HepG2 (cell line): ENCODE data around the gene CD44.

Experiments
- ASH2L ChIP-seq: fragments of 300-600, 200-600 bp; sonication (generic); IDR thresholded peaks from 2 replicates; pipeline ENCODE4 v1.7.0; 2017; ENCODE audit warnings: low read depth, mild to moderate bottlenecking, moderate library complexity, mixed read lengths, low read length; ENCODE audit not compliant: insufficient read length
- ELF4 ChIP-seq: sonication (generic); formaldehyde crosslinking; IDR thresholded peaks from 2 replicates; pipeline ENCODE4 v1.5.0; 2020; ENCODE audit warnings: missing genetic modification reagents, mild to moderate bottlenecking, moderate library complexity, borderline replicate concordance
- GTF2F1 ChIP-seq: fragments of 150-350 bp; IDR thresholded peaks from 2 replicates; pipeline ENCODE4 v1.6.1; 2014; ENCODE audit warnings: low read length
- NONO ChIP-seq, 2 experiments: fragments of 450-650 bp in 1 of 2; sonication (generic) in 1 of 2; formaldehyde crosslinking in 1 of 2; IDR thresholded peaks in 1 of 2; conservative IDR thresholded peaks in 1 of 2; 2 replicates each; pipeline versions ENCODE4 v1.6.1 to v1.8.0; 2017 to 2022; ENCODE audit warnings: mild to moderate bottlenecking in 1 of 2, missing genetic modification reagents in 1 of 2, moderate library complexity in 1 of 2
- NR2C2 ChIP-seq: sonication (generic); formaldehyde crosslinking; IDR thresholded peaks from 2 replicates; pipeline ENCODE4 v1.4.0; 2020; ENCODE audit warnings: missing genetic modification reagents, mild to moderate bottlenecking, moderate library complexity, borderline replicate concordance
- POLR2A ChIP-seq, 2 experiments: IDR thresholded peaks; 2 replicates each; pipeline ENCODE4 v1.6.1; 2011; ENCODE audit warnings: low read depth in 2 of 2, low read length in 2 of 2, mild to moderate bottlenecking in 1 of 2, moderate library complexity in 1 of 2; ENCODE audit not compliant: insufficient read depth in 1 of 2
- TF ChIP-seq, protein P1 (sequence below): sonication (generic); formaldehyde crosslinking; IDR thresholded peaks from 2 replicates; pipeline ENCODE4 v1.5.0; 2020; ENCODE audit warnings: mild to moderate bottlenecking, missing genetic modification reagents, moderate library complexity

DNA sequence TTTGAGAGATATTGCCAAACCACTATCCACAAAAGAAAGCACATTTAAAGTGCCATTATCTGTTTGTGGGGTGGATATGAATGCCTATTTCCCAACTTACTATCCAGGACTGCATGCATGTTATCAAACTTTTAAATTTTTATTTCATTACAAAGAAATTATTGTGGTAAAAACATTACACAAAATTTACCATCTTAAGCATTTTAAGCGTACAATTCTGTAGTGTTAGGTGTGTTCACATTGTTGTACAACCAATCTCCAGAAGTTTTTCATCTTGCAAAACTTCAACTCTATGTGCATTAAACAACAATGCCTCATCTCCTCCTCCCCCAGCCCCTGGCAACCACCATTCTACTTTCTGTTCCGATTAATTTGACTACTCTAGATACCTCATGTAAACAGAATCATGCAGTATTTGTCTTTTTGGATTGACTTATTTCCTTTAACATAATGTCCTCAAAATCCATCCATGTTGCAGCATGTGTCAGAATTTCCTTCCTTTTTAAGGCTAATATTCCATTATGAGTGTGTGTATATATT lies 17.6 kb upstream of the CD44 start:
- TF ChIP-seq POLR2A (IDR thresholded peaks at IDR 0.05; ENCODE audit: insufficient read depth in 1 of 2, low read depth in 2 of 2, low read length in 2 of 2) (no peak), NR2C2 (no peak), ASH2L (no peak), NONO (IDR thresholded peaks at IDR 0.05) (no peak), NONO (CRISPR knock-in tag; conservative IDR thresholded peaks at IDR 0.05) (no peak), ELF4 (CRISPR knock-in tag) (no peak), GTF2F1 (no peak)
- TF ChIP-seq, protein P1, sequence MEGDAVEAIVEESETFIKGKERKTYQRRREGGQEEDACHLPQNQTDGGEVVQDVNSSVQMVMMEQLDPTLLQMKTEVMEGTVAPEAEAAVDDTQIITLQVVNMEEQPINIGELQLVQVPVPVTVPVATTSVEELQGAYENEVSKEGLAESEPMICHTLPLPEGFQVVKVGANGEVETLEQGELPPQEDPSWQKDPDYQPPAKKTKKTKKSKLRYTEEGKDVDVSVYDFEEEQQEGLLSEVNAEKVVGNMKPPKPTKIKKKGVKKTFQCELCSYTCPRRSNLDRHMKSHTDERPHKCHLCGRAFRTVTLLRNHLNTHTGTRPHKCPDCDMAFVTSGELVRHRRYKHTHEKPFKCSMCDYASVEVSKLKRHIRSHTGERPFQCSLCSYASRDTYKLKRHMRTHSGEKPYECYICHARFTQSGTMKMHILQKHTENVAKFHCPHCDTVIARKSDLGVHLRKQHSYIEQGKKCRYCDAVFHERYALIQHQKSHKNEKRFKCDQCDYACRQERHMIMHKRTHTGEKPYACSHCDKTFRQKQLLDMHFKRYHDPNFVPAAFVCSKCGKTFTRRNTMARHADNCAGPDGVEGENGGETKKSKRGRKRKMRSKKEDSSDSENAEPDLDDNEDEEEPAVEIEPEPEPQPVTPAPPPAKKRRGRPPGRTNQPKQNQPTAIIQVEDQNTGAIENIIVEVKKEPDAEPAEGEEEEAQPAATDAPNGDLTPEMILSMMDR (CRISPR knock-in tag) = no peak
